Fibroblast of the aortic adventitia (primary cell): ENCODE measurements around the gene FZD4. TPM values are rescaled to one million over a fixed set of nuclear protein-coding genes. Genes with fewer than 3 reads are reported as not detected.
"Not testable (repeated sequence)": the region's sequence is repeated elsewhere in the genome, so short reads cannot be mapped to it uniquely, and the experiment has no call there.

ENCODE experiments used
- DNase-seq: peaks from one replicate; pipeline ENCODE4 v3.0.0-alpha.2; 2010; ENCODE audit warnings: low read depth
- H3K4me3 ChIP-seq: 2 replicates; pipeline ENCODE4 v1.5.1; 2011; ENCODE audit warnings: low read depth, mild to moderate bottlenecking, control low read depth, low read length, moderate library complexity
- CTCF ChIP-seq: IDR thresholded peaks from 2 replicates; pipeline ENCODE4 v1.5.1; 2011; ENCODE audit warnings: mild to moderate bottlenecking, low read length, control low read depth, inconsistent platforms; ENCODE audit not compliant: insufficient read depth
- total RNA-seq: library from RNA; depleted of rRNA; stranded (reverse); fragments of >200 nt; gene quantifications from 2 replicates; pipeline ENCODE4 v1.2.3, GENCODE V29; 2012; ENCODE audit warnings: low replicate concordance

The FZD4 gene
- total RNA-seq, 1 donor: 50.2 TPM

GRCh38 chr11:86941077-86941870 lies 13.9 kb downstream of the FZD4 start:
- no peak for TF ChIP-seq CTCF
- peak overlapping the region; percentile 66 for H3K4me3 ChIP-seq
- DNase-seq: peak; percentile 50

GRCh38 chr11:86940122-86940777 lies 14.9 kb downstream of the FZD4 start:
- peak; percentile 22 for TF ChIP-seq CTCF
- DNase-seq: peak; percentile 94
- H3K4me3 ChIP-seq: peak overlapping the region; percentile 66

GRCh38 chr11:86938900-86939880 lies 16.0 kb downstream of the FZD4 start:
- H3K4me3 ChIP-seq: no peak overlapping the region
- DNase-seq: peak; percentile 84
- TF ChIP-seq CTCF: peak; percentile 72

GRCh38 chr11:86938203-86938899 lies 16.8 kb downstream of the FZD4 start:
- TF ChIP-seq CTCF: no peak
- H3K4me3 ChIP-seq: peak overlapping the region; percentile 6
- no peak for DNase-seq

GRCh38 chr11:86937193-86937806 lies 17.9 kb downstream of the FZD4 start:
- DNase-seq, H3K4me3 ChIP-seq: not testable (repeated sequence)

GRCh38 chr11:86934926-86935579 lies 20.1 kb downstream of the FZD4 start:
- H3K4me3 ChIP-seq: no peak overlapping the region
- DNase-seq: no peak
- TF ChIP-seq CTCF: no peak
